Skin of body (tissue), 2 donors: ENCODE data around the gene NAPB. TPM values are rescaled to one million over a fixed set of nuclear protein-coding genes. Genes with fewer than 3 reads are reported as not detected.
"Not testable (repeated sequence)": the region's sequence is repeated elsewhere in the genome, so short reads cannot be mapped to it uniquely, and the experiment has no call there.

Experiments used
- DNase-seq: peaks from one replicate; lab custom pipeline; 2025; lab: John Stamatoyannopoulos, UW
- total RNA-seq: library from RNA; depleted of rRNA; stranded (reverse); fragments of >200 nt; gene quantifications from one replicate; pipeline ENCODE4 v1.2.3, GENCODE V29; 2014

NAPB gene
- total RNA-seq, 1 donor from 2014 or later = 18.9 TPM

GRCh38 chr20:23349338-23350195 is 71.7 kb downstream of the NAPB start:
- DNase-seq = peak; percentile 93

- DNase-seq = not testable (repeated sequence)
Observed at GRCh38 chr20:23348510-23348909, 72.8 kb downstream of the NAPB start.

- no peak for DNase-seq
Observed at GRCh38 chr20:23347791-23348190, 73.5 kb downstream of the NAPB start.

- no peak for DNase-seq
Observed at GRCh38 chr20:23346002-23346401, 75.3 kb downstream of the NAPB start.

- DNase-seq = no peak
Observed at GRCh38 chr20:23344336-23344735, 77.0 kb downstream of the NAPB start.

GRCh38 chr20:23343590-23343989 is 77.7 kb downstream of the NAPB start:
- DNase-seq = no peak

GRCh38 chr20:23341073-23341472 is 80.2 kb downstream of the NAPB start:
- DNase-seq = no peak

GRCh38 chr20:23340524-23340923 is 80.8 kb downstream of the NAPB start:
- DNase-seq = peak; percentile 41

- no peak for DNase-seq
Observed at GRCh38 chr20:23339986-23340385, 81.3 kb downstream of the NAPB start.

GRCh38 chr20:23337312-23337711 is 84.0 kb downstream of the NAPB start:
- DNase-seq = no peak

- no peak for DNase-seq
Observed at GRCh38 chr20:23336476-23336875, 84.8 kb downstream of the NAPB start.

- DNase-seq = no peak
Observed at GRCh38 chr20:23335521-23335920, 85.8 kb downstream of the NAPB start.

GRCh38 chr20:23334111-23334510 is 87.2 kb downstream of the NAPB start:
- no peak for DNase-seq

GRCh38 chr20:23332467-23332866 is 88.8 kb downstream of the NAPB start:
- no peak for DNase-seq

- DNase-seq = no peak
Observed at GRCh38 chr20:23331450-23332350, 89.6 kb downstream of the NAPB start.

GRCh38 chr20:23327617-23328333 is 93.5 kb downstream of the NAPB start:
- DNase-seq = no peak

GRCh38 chr20:23326774-23327173 is 94.5 kb downstream of the NAPB start:
- no peak for DNase-seq

- DNase-seq = no peak
Observed at GRCh38 chr20:23325107-23325506, 96.2 kb downstream of the NAPB start.
